H1 (cell line): ENCODE results near the gene HYLS1. TPM values are rescaled to one million over a fixed set of nuclear protein-coding genes. Genes with fewer than 3 reads are reported as not detected.

Source experiments
- CTCF ChIA-PET: fragments of 300-600 bp; sonication (Branson Sonifier 250); formaldehyde crosslinking; loops from one replicate; lab custom pipeline; 2021; ENCODE audit not compliant: partially characterized antibody; lab: Charles Lee
- POLR2A ChIA-PET: fragments of 300-600 bp; sonication (Branson Sonifier 250); formaldehyde crosslinking; loops from one replicate; lab custom pipeline; 2021; ENCODE audit warnings: inconsistent platforms; ENCODE audit not compliant: partially characterized antibody; lab: Charles Lee
- DNase-seq, 2 experiments: peaks; one replicate each; pipeline versions ENCODE4 v3.0.0 to v3.0.0-alpha.2; 2010 to 2022; ENCODE audit warnings: low spot score in 2 of 2, low read depth in 1 of 2, mixed read lengths in 1 of 2
- FAIRE-seq: peaks from 2 replicates; lab custom pipeline; 2011; peaks lifted over from hg19 to GRCh38; lab: Jason Lieb, UNC
- H2AFZ ChIP-seq: 2 replicates; pipeline ENCODE4 v1.8.1; 2012; ENCODE audit warnings: low read length, inconsistent platforms
- H2AK5ac ChIP-seq: 2 replicates; pipeline ENCODE4 v1.6.1; 2013; ENCODE audit warnings: low read depth, low read length
- H2BK120ac ChIP-seq: replicated peaks from 2 replicates; pipeline ENCODE3; 2013; ENCODE audit warnings: low read depth, low read length, inconsistent platforms
- H2BK12ac ChIP-seq: 2 replicates; pipeline ENCODE4 v1.6.1; 2013; ENCODE audit warnings: low read depth, low read length
- H2BK15ac ChIP-seq: 2 replicates; pipeline ENCODE4 v1.6.1; 2013; ENCODE audit warnings: low read length
- H2BK20ac ChIP-seq: 2 replicates; pipeline ENCODE4 v1.6.1; 2013; ENCODE audit warnings: low read length
- H2BK5ac ChIP-seq: 2 replicates; pipeline ENCODE4 v1.6.1; 2013; ENCODE audit warnings: low read depth, low read length
- H3K14ac ChIP-seq: 2 replicates; pipeline ENCODE4 v1.6.1; 2013; ENCODE audit warnings: inconsistent platforms; ENCODE audit not compliant: insufficient read length
- H3K18ac ChIP-seq: 2 replicates; pipeline ENCODE4 v1.6.1; 2013; ENCODE audit warnings: low read length; ENCODE audit errors: extremely low read depth
- H3K23ac ChIP-seq: 2 replicates; pipeline ENCODE4 v1.6.1; 2013; ENCODE audit warnings: inconsistent platforms; ENCODE audit not compliant: insufficient read length
- H3K23me2 ChIP-seq: 2 replicates; pipeline ENCODE4 v1.6.1; 2013; ENCODE audit warnings: low read depth, low read length
- H3K27ac ChIP-seq: 2 replicates; pipeline ENCODE4 v1.6.1; 2011; ENCODE audit warnings: low read depth, low read length, inconsistent platforms
- H3K27me3 ChIP-seq, 4 experiments: replicated peaks in 1 of 4; 1 replicate in 1 of 4; 2 replicates in 3 of 4; pipeline versions ENCODE4 v1.6.1 to v1.8.1; 2011 to 2013; ENCODE audit warnings: low read length in 3 of 4, mild to moderate bottlenecking in 3 of 4, inconsistent platforms in 2 of 4, mixed read lengths in 2 of 4, moderate library complexity in 1 of 4; ENCODE audit not compliant: control insufficient read depth in 3 of 4, insufficient read depth in 3 of 4; ENCODE audit errors: extremely low read depth in 1 of 4
- H3K36me3 ChIP-seq, 4 experiments: 2 replicates each; pipeline versions ENCODE4 v1.6.1 to v1.8.1; 2011 to 2013; ENCODE audit warnings: mild to moderate bottlenecking in 4 of 4, low read length in 3 of 4, moderate library complexity in 2 of 4, control low read depth in 1 of 4, inconsistent platforms in 1 of 4; ENCODE audit not compliant: insufficient read depth in 4 of 4, control insufficient read depth in 2 of 4
- H3K4ac ChIP-seq: replicated peaks from 2 replicates; pipeline ENCODE3; 2013; ENCODE audit warnings: low read length, low read depth, mixed read lengths, inconsistent platforms; ENCODE audit not compliant: insufficient read length
- H3K4me1 ChIP-seq, 4 experiments: replicated peaks in 1 of 4; 1 replicate in 1 of 4; 2 replicates in 3 of 4; pipeline versions ENCODE4 v1.6.1 to v1.8.1; 2011 to 2013; ENCODE audit warnings: low read length in 3 of 4, inconsistent platforms in 2 of 4, mixed read lengths in 1 of 4; ENCODE audit not compliant: insufficient read depth in 4 of 4, control insufficient read depth in 3 of 4
- H3K4me2 ChIP-seq, 2 experiments: 2 replicates each; pipeline versions ENCODE4 v1.6.1 to v1.8.1; 2011 to 2013; ENCODE audit warnings: low read depth in 2 of 2, low read length in 2 of 2, control low read depth in 1 of 2, inconsistent platforms in 1 of 2, mild to moderate bottlenecking in 1 of 2; ENCODE audit not compliant: insufficient read depth in 1 of 2
- H3K4me3 ChIP-seq, 4 experiments: fragments of 200-600, 300-600 bp in 1 of 4; sonication (generic), shearing (Covaris generic), sonication (Bioruptor Twin) in 1 of 4; 2 replicates each; pipeline versions ENCODE4 v1.5.1 to v1.8.1; 2011 to 2016; ENCODE audit warnings: low read length in 4 of 4, low read depth in 3 of 4, control low read depth in 2 of 4, inconsistent platforms in 2 of 4, mild to moderate bottlenecking in 2 of 4, mixed read lengths in 1 of 4, moderate library complexity in 1 of 4; ENCODE audit not compliant: insufficient read depth in 2 of 4; ENCODE audit errors: extremely low read depth in 1 of 4
- H3K56ac ChIP-seq: replicated peaks from 2 replicates; pipeline ENCODE3; 2013; ENCODE audit warnings: low read depth, mild to moderate bottlenecking, mixed read lengths, low read length, inconsistent platforms; ENCODE audit not compliant: insufficient read length
- H3K79me1 ChIP-seq: 2 replicates; pipeline ENCODE4 v1.6.1; 2013; ENCODE audit warnings: low read depth, low read length, control low read depth
- H3K79me2 ChIP-seq, 2 experiments: 2 replicates each; pipeline versions ENCODE4 v1.6.1 to v1.8.1; 2012 to 2013; ENCODE audit warnings: low read length in 2 of 2, mild to moderate bottlenecking in 2 of 2, inconsistent platforms in 1 of 2; ENCODE audit not compliant: insufficient read depth in 2 of 2, control insufficient read depth in 1 of 2
- H3K9ac ChIP-seq, 4 experiments: replicated peaks in 1 of 4; 1 replicate in 1 of 4; 2 replicates in 3 of 4; pipeline versions ENCODE4 v1.6.1 to v1.8.1; 2011 to 2013; ENCODE audit warnings: low read depth in 3 of 4, low read length in 3 of 4, control low read depth in 2 of 4, mild to moderate bottlenecking in 2 of 4, moderate library complexity in 2 of 4, inconsistent platforms in 1 of 4; ENCODE audit errors: extremely low read depth in 1 of 4
- H3K9me3 ChIP-seq, 2 experiments: 2 replicates each; pipeline versions ENCODE4 v1.6.1 to v1.8.1; 2012 to 2013; ENCODE audit warnings: mild to moderate bottlenecking in 2 of 2, moderate library complexity in 2 of 2, control low read depth in 1 of 2, inconsistent platforms in 1 of 2, low read depth in 1 of 2, low read length in 1 of 2, mixed read lengths in 1 of 2; ENCODE audit not compliant: insufficient read depth in 2 of 2
- H4K20me1 ChIP-seq, 2 experiments: replicated peaks in 1 of 2; 2 replicates each; pipeline versions ENCODE3 to v1.8.1; 2011 to 2013; ENCODE audit warnings: inconsistent platforms in 2 of 2, low read length in 2 of 2, mild to moderate bottlenecking in 1 of 2; ENCODE audit not compliant: insufficient read depth in 2 of 2, control insufficient read depth in 1 of 2
- H4K5ac ChIP-seq: 2 replicates; pipeline ENCODE4 v1.6.1; 2013; ENCODE audit warnings: low read length, low read depth, mixed read lengths, inconsistent platforms; ENCODE audit not compliant: insufficient read length
- H4K8ac ChIP-seq: 2 replicates; pipeline ENCODE4 v1.8.0; 2013; ENCODE audit warnings: mild to moderate bottlenecking, moderate library complexity, low read length, inconsistent platforms; ENCODE audit not compliant: insufficient read depth; ENCODE audit errors: extremely low read depth
- H4K91ac ChIP-seq: replicated peaks from 2 replicates; pipeline ENCODE3; 2013; ENCODE audit warnings: low read length, mixed read lengths, inconsistent platforms; ENCODE audit not compliant: insufficient read length
- CBX5 ChIP-seq: fragments of 300-800, 300-1000 bp; sonication (generic); IDR thresholded peaks from 2 replicates; pipeline ENCODE4 v1.7.1; 2016; ENCODE audit warnings: antibody characterized with exemption, low read length, low read depth
- CREB1 ChIP-seq: IDR thresholded peaks from 2 replicates; pipeline ENCODE4 v1.6.1; 2012; ENCODE audit warnings: inconsistent platforms
- EZH2 ChIP-seq: fragments of 200-600 bp; sonication (generic); IDR thresholded peaks from 2 replicates; pipeline ENCODE4 v1.7.1; 2012; ENCODE audit warnings: low read depth, mild to moderate bottlenecking, moderate library complexity, low read length, inconsistent platforms; ENCODE audit not compliant: severe bottlenecking
- FOSL1 ChIP-seq: IDR thresholded peaks from 2 replicates; pipeline ENCODE4 v1.6.1; 2011; ENCODE audit warnings: mild to moderate bottlenecking, low read depth, low read length, moderate library complexity; ENCODE audit not compliant: insufficient read depth
- GTF2F1 ChIP-seq: IDR thresholded peaks from 2 replicates; pipeline ENCODE4 v1.6.1; 2012; ENCODE audit warnings: low read depth, low read length, improper control_type of control experiment, borderline replicate concordance
- JUN ChIP-seq: IDR thresholded peaks from 2 replicates; pipeline ENCODE4 v1.6.1; 2011; ENCODE audit warnings: low read depth, mild to moderate bottlenecking, improper control_type of control experiment, low read length
- KDM1A ChIP-seq: fragments of 200-600, 300-600 bp; sonication (generic); IDR thresholded peaks from 2 replicates; pipeline ENCODE4 v1.7.1; 2016; ENCODE audit warnings: mild to moderate bottlenecking, low read length, borderline replicate concordance
- NRF1 ChIP-seq: IDR thresholded peaks from 2 replicates; pipeline ENCODE4 v1.6.1; 2011; ENCODE audit warnings: mild to moderate bottlenecking, low read depth, low read length, improper control_type of control experiment
- POU5F1 ChIP-seq: IDR thresholded peaks from 2 replicates; pipeline ENCODE4 v1.6.1; 2011; ENCODE audit warnings: low read depth, mild to moderate bottlenecking, low read length, moderate library complexity
- SIRT6 ChIP-seq: IDR thresholded peaks from one replicate; pipeline ENCODE4 v1.7.1; 2012; ENCODE audit warnings: low read length, inconsistent platforms
- SP4 ChIP-seq: IDR thresholded peaks from 2 replicates; pipeline ENCODE4 v1.6.1; 2012; ENCODE audit warnings: low read length, inconsistent platforms
- TAF1 ChIP-seq: IDR thresholded peaks from 2 replicates; pipeline ENCODE4 v1.6.1; 2011; ENCODE audit warnings: mild to moderate bottlenecking, low read depth, low read length
- TCF12 ChIP-seq: IDR thresholded peaks from 2 replicates; pipeline ENCODE4 v1.6.1; 2011; ENCODE audit warnings: low read depth, mild to moderate bottlenecking, low read length
- WGBS, 2 experiments: shearing (Covaris generic) in 1 of 2; methylation state at CpG; one replicate each; pipeline versions ENCODE4 v1.1.6 to v1.1.7; 2013 to 2015; ENCODE audit warnings: low lambda C conversion rate in 2 of 2, mixed read lengths in 2 of 2, inconsistent platforms in 1 of 2, low coverage in 1 of 2, missing lambda C conversion rate in 1 of 2; ENCODE audit not compliant: insufficient replicate concordance in 2 of 2, insufficient coverage in 1 of 2, insufficient read length in 1 of 2; ENCODE audit errors: extremely low coverage in 1 of 2, missing lambda C conversion rate in 1 of 2; 5-methylcytosine and 5-hydroxymethylcytosine counted together
- polyA plus RNA-seq, 7 experiments: library from polyadenylated mRNA; depleted of rRNA in 3 of 7; stranded (reverse) in 5 of 7; unstranded in 2 of 7; fragments of >200 nt in 5 of 7; fragments of 200-250 nt in 2 of 7; gene quantifications; 1 replicate in 5 of 7; 2 replicates in 1 of 7; 4 replicates in 1 of 7; pipeline versions ENCODE4 v1.2.1 to v1.2.3, GENCODE V29; 2011 to 2013; ENCODE audit warnings: missing spikeins in 2 of 7, mixed read lengths in 2 of 7
- total RNA-seq: library from RNA; stranded (reverse); fragmentation: NEBNext Ultra II Directional; extraction: Animal tissue kit (Norgen Biotek cat#: 25700); gene quantifications from 2 replicates; pipeline ENCODE4 v1.2.1, GENCODE V29; 2021

Gene HYLS1
- total and polyA plus RNA-seq, 2 of the 8 experiments (the other 6 are each of a cell fraction or from before 2014, with no cell fraction given), result 5.1 to 11.6 TPM

GRCh38 chr11:125925804-125926203 is 38.3 kb downstream of the HYLS1 start:
- Histone ChIP-seq H4K91ac (no peak overlapping the region), H3K14ac (no peak overlapping the region), H2AK5ac (no peak overlapping the region), H2BK120ac (no peak overlapping the region), H4K20me1 (no peaks in the 10 kb centered on the region), H3K18ac (no peak overlapping the region), H3K4me3 (no peak overlapping the region), H4K5ac (no peak overlapping the region), H3K27me3 (no peaks in the 10 kb centered on the region), H3K23me2 (no peaks in the 10 kb centered on the region), H3K79me2 (no peaks in the 10 kb centered on the region), H3K4me1 (no peaks in the 10 kb centered on the region; a peak in 3 of 7 replicates), H3K56ac (no peak overlapping the region), H3K27ac (no peak overlapping the region), H2BK20ac (no peak overlapping the region), H2BK5ac (no peak overlapping the region), H2BK15ac (no peak overlapping the region), H2BK12ac (no peak overlapping the region), H3K9me3 (no peaks in the 10 kb centered on the region), H3K23ac (no peak overlapping the region), H3K4me2 (no peak overlapping the region), H3K4ac (no peak overlapping the region), H4K8ac (no peak overlapping the region)
- 84% methylated on average over 3 of the region's 3 CpGs; no CpG with 5 or more reads in 1 of the 2 experiments for WGBS, 2 experiments
- ChIA-PET POLR2A (interaction anchor here (0.6 to 1.2 kb wide), 3 partner anchors 17 to 264 kb away, joined by 3 read pairs; no protein-coding TSS in a partner anchor), CTCF (interaction anchor here (0.5 to 5.8 kb wide), 7 partner anchors 12 to 703 kb away, joined by 3 to 118 read pairs (median 10); no protein-coding TSS in a partner anchor)
- no peak for DNase-seq
- no peak for TF ChIP-seq TCF12
- no peak for TF ChIP-seq KDM1A
- TF ChIP-seq POU5F1, result no peak
- no peak for TF ChIP-seq GTF2F1
- TF ChIP-seq CREB1, result no peak
- no peak for TF ChIP-seq JUN
- TF ChIP-seq SIRT6, result no peak
- TF ChIP-seq FOSL1, result no peak
- no peak for TF ChIP-seq EZH2
- no peak for TF ChIP-seq TAF1
- no peak for TF ChIP-seq SP4
- no peak for TF ChIP-seq CBX5
- no peak for TF ChIP-seq NRF1
- TF ChIP-seq, all 59 proteins: peak for 0
- Histone ChIP-seq H3K79me1 (no peaks in the 10 kb centered on the region), H2AFZ (no peak overlapping the region), H3K36me3 (no peaks in the 10 kb centered on the region), H3K9ac (no peak overlapping the region)
- FAIRE-seq, result no peak
